ENCODE data around the gene SATB2. TPM values are rescaled to one million over a fixed set of nuclear protein-coding genes. Genes with fewer than 3 reads are reported as not detected.

SATB2 gene
- polyA plus RNA-seq, 4 donors = 10.1 to 16.5 (median 14.7) TPM

DNA sequence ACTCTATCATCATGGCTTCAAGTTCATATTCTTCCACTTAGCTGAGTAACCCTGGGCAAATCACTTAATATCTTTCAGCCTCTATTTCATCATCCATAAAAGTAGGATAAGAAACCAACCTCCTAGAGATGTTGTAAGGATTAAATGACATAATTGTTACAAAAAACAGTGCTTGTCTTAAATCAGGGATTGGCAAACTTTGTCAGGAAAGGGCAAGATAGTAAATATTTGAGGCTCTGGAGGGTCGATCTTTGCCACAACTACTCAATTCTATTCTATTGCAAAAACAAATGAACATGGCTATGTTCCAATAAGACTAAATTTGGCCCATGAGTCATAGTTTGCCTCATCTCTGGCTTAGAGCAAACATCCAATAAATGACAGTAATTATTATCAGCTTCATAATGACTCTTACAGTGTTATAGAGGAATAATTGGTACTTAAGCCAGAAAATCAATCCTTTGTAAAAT is 184.7 kb downstream of the SATB2 start:
- DNase-seq (ENCODE audit: low read depth in 4 of 4, low spot score in 2 of 4) = no peak

DNA sequence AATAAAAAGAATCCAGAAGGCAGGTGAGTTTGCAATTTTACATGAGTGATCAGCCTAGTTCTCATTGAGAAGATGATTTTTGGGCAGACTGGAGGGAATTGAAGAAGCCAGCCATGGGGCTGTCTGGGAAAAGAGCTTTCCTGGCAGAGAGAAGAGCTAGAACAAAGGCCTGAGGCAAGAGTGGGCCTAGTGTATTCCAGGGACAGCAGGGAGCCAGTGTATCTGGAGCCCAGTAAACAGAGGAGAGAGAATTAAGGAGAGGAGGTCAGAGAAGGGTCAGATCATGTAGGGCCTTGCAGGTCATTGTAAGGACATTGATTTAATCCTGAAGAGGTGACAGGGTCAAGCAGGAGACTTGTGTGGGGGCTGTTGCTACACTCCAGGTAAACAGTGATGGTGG is 195.8 kb downstream of the SATB2 start:
- DNase-seq (ENCODE audit: low read depth in 4 of 4, low spot score in 2 of 4) = no peak

DNA sequence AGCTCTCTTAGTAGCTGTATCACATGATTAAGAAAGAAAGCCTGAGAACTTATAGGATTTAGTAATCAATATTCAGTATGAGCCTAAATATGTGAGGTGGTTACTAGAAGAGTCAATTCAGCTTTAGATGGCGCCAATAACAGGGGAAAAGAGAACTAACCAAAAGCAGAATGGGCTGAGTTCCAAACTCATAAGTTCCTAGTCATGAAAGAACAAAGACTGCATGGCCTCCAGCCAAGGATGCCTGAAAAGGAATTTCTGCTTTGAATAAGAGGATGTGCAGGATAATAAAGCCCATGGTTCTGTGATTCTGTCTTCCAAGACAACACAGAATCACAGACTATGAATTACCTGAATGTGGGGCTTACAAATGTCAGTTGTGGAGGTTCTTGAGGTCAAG is 196.5 kb downstream of the SATB2 start:
- DNase-seq (ENCODE audit: low read depth in 4 of 4, low spot score in 2 of 4) = no peak

DNA sequence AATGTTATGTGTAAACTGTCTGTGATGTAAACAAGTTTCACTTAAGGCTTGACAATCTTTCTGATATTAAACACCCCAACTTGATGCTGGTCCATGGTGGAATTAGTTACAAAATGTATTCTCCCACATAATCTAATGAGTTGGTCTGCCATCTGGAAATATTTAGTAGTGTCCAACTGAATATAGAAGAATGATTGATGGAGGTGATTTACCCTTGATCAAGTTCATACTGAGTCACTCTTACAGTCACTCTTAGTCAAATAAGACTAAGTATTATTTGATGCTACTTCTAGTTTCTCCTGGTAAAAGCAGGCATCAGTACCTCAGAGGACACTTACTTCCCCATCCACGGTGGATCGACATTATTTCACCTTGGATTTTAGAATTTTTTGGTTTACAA is 198.1 kb downstream of the SATB2 start:
- DNase-seq (ENCODE audit: low read depth in 4 of 4, low spot score in 2 of 4) = no peak

DNA sequence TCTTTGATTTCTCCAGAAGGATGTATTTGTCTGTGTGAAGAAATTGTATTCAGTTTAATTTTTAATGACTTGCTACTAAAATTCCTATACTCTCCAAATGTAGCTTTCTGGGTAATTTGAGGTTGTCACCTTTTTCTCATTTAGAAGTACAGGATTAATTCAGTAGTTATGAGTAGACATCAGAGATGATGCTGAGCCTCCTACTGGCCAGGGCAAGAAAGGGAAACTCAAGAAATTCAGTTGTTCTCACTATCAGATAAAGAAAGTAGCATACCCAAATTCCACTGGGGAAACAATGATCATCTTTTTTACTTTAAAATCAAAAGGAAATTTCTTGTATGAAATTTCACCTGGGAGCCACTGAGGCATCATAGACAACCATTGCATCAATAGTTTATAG is 199.4 kb downstream of the SATB2 start:
- no peak for DNase-seq (ENCODE audit: low read depth in 4 of 4, low spot score in 2 of 4)

DNA sequence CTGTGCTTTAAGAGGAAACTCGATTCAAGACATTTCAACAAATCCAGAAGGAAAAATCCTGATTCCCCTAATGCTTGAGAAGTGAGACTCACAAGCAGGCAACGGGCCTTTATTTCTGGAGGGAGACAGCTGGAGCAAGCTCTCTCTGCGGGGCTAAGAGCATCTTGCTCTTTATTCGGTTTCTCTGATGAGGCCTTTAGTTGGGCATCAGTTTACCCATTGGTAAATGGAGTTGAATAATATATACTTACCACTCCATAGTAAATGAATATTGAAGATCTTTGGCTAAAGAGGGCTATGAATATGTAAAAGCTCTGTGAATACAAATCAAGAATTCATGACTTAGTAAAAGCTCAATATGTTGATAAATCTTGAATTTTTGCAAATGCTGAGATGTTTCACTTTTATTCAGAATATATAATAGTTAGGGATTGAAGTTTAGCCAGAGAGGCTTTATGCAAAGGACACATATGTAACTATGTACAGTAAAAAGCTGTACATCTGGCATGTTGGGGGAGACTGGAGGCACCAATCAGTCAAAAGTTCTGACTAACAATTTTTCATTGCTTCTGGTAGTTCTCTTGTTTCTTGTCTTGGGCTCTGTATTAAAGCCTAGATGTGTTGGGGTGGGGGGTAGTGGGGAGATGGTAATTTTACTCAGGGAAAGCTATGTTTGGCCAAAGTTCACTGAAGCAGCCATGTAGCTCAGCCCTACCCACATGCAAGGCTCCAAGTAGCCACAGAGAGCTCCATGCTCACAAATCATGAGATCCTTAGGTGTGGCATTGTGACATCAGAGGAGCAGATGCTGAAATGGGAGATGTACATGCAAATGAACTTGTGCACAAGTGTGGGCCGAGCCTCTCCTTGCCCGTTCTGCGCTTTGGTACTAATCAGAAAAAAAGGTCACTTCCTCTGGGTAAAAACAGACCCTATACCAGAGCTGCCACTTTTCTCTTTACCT is 200.2 kb downstream of the SATB2 start:
- DNase-seq (ENCODE audit: low read depth in 4 of 4, low spot score in 2 of 4) = no peak

DNA sequence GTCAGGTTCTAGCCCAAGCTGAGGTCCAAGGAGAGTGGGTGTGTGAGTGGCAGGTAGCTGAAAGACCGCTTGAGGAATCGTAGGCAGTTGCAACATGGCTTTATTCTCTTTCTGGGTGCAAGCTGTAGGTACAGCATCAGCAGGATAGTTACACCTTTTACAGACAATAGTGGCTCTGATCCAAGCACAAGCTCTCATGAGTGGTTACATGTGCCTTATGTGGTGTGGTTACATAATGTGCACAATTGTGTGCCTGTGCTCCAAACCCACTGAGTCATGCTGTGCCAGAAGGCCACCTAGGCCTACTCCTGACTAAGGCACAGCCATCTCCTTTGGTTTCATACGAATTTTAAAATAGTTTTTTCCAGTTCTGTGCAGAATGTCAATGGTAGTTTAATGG is 227.6 kb downstream of the SATB2 start:
- no peak for DNase-seq (ENCODE audit: low read depth in 4 of 4, low spot score in 2 of 4)

DNA sequence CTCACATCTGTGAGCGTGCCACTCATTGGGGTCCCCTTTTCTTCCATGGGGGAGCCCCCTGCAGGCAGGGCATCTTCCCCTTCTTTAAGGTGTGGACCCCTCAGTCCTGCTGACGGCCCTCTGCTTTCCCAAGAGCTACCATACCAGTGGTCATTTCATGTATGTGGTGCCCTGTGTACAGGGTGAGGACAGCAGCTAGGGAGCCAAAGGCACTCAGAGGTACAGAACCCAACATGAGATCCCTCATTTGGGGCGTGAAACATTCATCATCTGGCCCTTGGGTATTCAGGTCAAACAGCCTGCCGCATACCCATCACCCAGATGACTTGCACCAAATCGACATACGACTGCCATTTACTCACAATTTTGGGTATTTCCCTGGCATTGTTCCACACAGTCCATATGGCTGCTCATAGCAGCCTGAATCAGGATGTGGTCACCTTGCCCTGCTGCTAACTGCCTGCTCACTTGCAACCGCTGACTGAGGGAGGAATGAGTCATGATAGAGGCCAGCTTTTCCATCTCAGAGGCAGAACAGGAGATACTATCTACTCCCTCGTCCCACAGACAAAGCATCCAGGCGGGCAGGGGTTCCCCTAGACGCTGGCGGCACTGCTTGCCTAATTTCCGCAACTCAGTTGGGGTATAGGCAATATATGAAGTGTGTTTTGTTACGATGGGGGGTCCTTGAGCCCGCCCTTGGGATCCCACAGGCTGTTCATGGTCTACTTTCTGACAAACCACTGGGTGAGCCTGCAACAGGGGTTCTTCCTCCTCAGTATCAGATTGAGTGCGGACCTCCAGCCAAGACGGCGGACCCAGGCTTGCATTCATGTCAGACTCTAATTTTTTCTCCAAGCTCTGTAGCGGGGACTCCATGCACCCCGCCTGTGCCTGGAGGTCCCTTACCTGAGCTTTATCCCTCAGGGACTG is 228.6 kb downstream of the SATB2 start:
- DNase-seq (ENCODE audit: low read depth in 4 of 4, low spot score in 2 of 4) = no peak

DNA sequence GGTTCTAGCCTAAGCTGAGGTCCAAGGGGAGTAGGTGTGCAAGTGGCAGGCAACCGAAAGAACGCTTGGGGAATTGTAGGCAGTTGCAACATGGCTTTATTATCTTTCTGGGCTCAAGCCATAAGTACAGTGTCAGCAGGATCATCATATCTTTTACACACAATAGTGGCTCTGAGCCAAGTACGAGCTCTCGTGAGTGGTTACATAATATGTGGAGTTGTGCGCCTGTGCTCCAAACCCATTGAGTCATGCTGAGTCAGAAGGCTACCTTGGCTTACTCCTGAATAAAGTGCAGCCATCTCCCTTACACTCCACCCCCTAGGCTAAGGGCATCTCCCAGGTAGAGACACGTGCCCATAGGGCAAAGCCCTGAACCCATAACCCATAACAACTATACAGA is 233.9 kb downstream of the SATB2 start:
- no peak for DNase-seq (ENCODE audit: low read depth in 4 of 4, low spot score in 2 of 4)

DNA sequence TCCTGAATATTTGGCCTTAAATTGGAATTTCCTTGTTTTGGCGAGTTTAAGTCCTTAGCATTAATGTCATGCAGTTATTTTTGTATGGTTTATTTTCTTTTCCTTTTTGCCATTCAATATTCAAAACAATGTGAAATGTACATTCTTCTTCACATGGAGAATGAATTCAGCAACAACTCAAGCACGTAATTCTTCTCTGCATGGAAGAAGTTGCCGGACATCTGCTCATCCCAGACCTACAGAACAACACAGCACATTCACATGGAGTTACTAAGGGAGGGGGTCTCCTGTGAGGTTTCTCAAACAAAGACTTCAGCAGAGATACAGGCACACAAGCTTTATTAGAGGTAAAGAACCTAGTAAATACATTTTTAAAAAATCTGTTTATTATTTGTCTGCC is 236.8 kb downstream of the SATB2 start:
- DNase-seq (ENCODE audit: low read depth in 4 of 4, low spot score in 2 of 4) = no peak

DNA sequence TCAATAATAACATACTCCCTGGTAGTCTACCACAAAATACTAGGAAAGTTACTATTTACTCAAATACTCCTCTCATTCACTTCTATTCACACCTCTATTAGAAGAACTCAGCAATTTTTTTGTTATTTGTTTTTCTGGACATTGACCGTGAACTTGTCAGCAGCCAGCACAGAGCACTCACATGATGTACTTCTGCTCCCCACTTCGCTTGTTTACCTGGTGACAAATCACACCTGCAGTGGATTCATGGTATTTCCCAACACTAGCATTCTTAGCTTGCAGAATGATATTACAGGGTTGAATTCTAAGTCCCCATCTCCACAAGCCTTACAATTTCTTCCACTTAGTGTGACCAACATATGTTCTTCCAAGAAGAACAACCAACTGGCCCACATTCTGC is 238.2 kb downstream of the SATB2 start:
- DNase-seq (ENCODE audit: low read depth in 4 of 4, low spot score in 2 of 4) = no peak
